Parathyroid adenoma (tissue), 2 donors: Measurements from ENCODE around the gene ILF3.

Experiments
- H2AFZ ChIP-seq: fragments of 300-600 bp; sonication (generic); one replicate; pipeline ENCODE4 v1.7.0; 2017; ENCODE audit warnings: antibody characterized with exemption, mild to moderate bottlenecking
- H3K27ac ChIP-seq: fragments of 300-600 bp; sonication (generic); one replicate; pipeline ENCODE4 v1.7.0; 2017
- H3K27me3 ChIP-seq: fragments of 300-600 bp; sonication (generic); one replicate; pipeline ENCODE4 v1.7.0; 2017; ENCODE audit warnings: low read length; ENCODE audit not compliant: control insufficient read depth, insufficient read depth
- H3K36me3 ChIP-seq: fragments of 300-600 bp; sonication (generic); one replicate; pipeline ENCODE4 v1.7.0; 2017; ENCODE audit warnings: low read length; ENCODE audit not compliant: control insufficient read depth, insufficient read depth
- H3K4me1 ChIP-seq: fragments of 300-600 bp; sonication (generic); one replicate; pipeline ENCODE4 v1.7.0; 2017; ENCODE audit warnings: control low read depth
- H3K4me2 ChIP-seq: fragments of 300-600 bp; sonication (generic); one replicate; pipeline ENCODE4 v1.7.0; 2017; ENCODE audit warnings: low read length
- H3K4me3 ChIP-seq: fragments of 300-600 bp; sonication (generic); one replicate; pipeline ENCODE4 v1.7.0; 2017; ENCODE audit warnings: low read depth, low read length
- H3K79me2 ChIP-seq: fragments of 300-600 bp; sonication (generic); one replicate; pipeline ENCODE4 v1.7.0; 2017; ENCODE audit warnings: control low read depth
- H3K9ac ChIP-seq: fragments of 300-600 bp; sonication (generic); one replicate; pipeline ENCODE4 v1.7.0; 2017; ENCODE audit warnings: mild to moderate bottlenecking
- H3K9me3 ChIP-seq: fragments of 300-600 bp; sonication (generic); one replicate; pipeline ENCODE4 v1.7.0; 2017; ENCODE audit warnings: low read length; ENCODE audit not compliant: control insufficient read depth
- CTCF ChIP-seq: fragments of 300-600 bp; sonication (generic); IDR thresholded peaks from one replicate; pipeline ENCODE4 v1.7.0; 2017; ENCODE audit warnings: antibody characterized with exemption, mild to moderate bottlenecking
- donor health status: primary hyperparathyroidism.

ILF3 gene

DNA sequence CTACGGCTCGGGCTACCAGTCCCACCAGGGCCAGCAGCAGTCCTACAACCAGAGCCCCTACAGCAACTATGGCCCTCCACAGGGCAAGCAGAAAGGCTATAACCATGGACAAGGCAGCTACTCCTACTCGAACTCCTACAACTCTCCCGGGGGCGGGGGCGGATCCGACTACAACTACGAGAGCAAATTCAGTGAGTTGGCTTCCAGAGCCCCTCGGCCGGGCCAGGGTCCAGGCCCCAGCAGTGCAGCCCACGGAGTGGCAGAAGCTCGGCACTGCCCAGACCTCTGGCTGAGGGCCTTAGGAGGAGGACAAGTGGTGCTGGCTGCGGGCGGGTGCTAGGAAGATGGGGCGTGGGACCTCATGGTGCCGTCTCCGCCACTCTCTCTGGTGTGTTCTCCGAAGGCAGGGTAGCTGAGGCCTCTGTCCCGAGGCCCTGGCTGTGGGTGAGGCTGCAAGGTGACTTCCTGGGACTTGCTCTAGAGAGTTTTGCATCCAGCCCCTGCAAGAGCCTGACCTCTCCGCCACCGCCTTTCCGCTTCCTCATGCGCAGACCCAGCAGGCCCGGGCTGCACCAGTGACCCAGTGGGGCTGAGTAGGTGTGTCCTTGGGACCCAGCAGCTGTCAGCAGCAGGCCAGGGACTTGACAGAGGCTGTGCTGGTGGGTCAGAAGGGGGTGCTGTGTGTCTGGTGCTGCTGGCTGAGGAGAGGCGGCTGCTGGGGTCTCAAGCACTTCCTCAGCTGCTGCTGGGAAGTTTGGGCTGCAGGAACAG lies 33.6 kb downstream of the ILF3 start:
- H3K27ac ChIP-seq, result no peak overlapping the region
- H3K36me3 ChIP-seq, result no peaks in the 10 kb centered on the region

GRCh38 chr19:10688545-10689280 lies 34.6 kb downstream of the ILF3 start:
- Histone ChIP-seq H3K4me3 (no peak overlapping the region), H2AFZ (no peak overlapping the region), H3K36me3 (no peaks in the 10 kb centered on the region), H3K9ac (no peak overlapping the region), H3K4me1 (peaks cover 6% of the 10 kb centered on the region), H3K4me2 (no peak overlapping the region), H3K79me2 (peaks cover 2% of the 10 kb centered on the region), H3K27ac (no peak overlapping the region), H3K27me3 (no peaks in the 10 kb centered on the region), H3K9me3 (no peaks in the 10 kb centered on the region)
- no peak for TF ChIP-seq CTCF

More for the DNA sequence above, 33.6 kb downstream of the ILF3 start:
- Histone ChIP-seq H2AFZ (no peak overlapping the region), H3K9me3 (no peaks in the 10 kb centered on the region), H3K4me1 (peaks cover 6% of the 10 kb centered on the region), H3K9ac (no peak overlapping the region), H3K4me2 (no peak overlapping the region), H3K27me3 (no peaks in the 10 kb centered on the region), H3K79me2 (peaks cover 7% of the 10 kb centered on the region), H3K4me3 (no peak overlapping the region)
- TF ChIP-seq CTCF, result no peak

GRCh38 chr19:10690341-10690781 lies 36.2 kb downstream of the ILF3 start:
- peak; percentile 8 for TF ChIP-seq CTCF
- Histone ChIP-seq H3K79me2 (no peaks in the 10 kb centered on the region), H3K4me2 (no peak overlapping the region), H3K27me3 (no peaks in the 10 kb centered on the region), H3K9ac (no peak overlapping the region), H3K4me1 (peaks cover 6% of the 10 kb centered on the region), H3K9me3 (no peaks in the 10 kb centered on the region), H3K36me3 (no peaks in the 10 kb centered on the region), H3K4me3 (no peak overlapping the region), H3K27ac (peak overlapping the region; percentile 74), H2AFZ (no peak overlapping the region)

- H2AFZ ChIP-seq, result no peak overlapping the region
- no peak overlapping the region for H3K4me2 ChIP-seq
- H3K9me3 ChIP-seq, result no peaks in the 10 kb centered on the region
- no peak overlapping the region for H3K9ac ChIP-seq
- peaks cover 6% of the 10 kb centered on the region for H3K4me1 ChIP-seq
- peak overlapping the region; percentile 74 for H3K27ac ChIP-seq
- H3K27me3 ChIP-seq, result no peaks in the 10 kb centered on the region
- no peaks in the 10 kb centered on the region for H3K36me3 ChIP-seq
- H3K4me3 ChIP-seq, result no peak overlapping the region
- no peaks in the 10 kb centered on the region for H3K79me2 ChIP-seq
- no peak for TF ChIP-seq CTCF
Observed at GRCh38 chr19:10691178-10691881, 37.2 kb downstream of the ILF3 start.
